ENCODE measurements around the gene CTSF.

GRCh38 chr11:66562907-66563583 lies 5.4 kb downstream of the CTSF start:
- TF ChIP-seq GATA3 (IDR thresholded peaks at IDR 0.05; ENCODE audit: low read depth, low read length) (no peak), GATA2 (IDR thresholded peaks at IDR 0.05; ENCODE audit: low read depth, low read length) (no peak)
